Neuronal stem cell (in vitro differentiated cells): ENCODE data around the gene MGMT.

Source experiments
- DNase-seq: peaks from one replicate; pipeline ENCODE4 v3.0.0-alpha.2; 2013; ENCODE audit warnings: low spot score
- H2AFZ ChIP-seq: one replicate; pipeline ENCODE4 v1.6.1; 2013; ENCODE audit warnings: mild to moderate bottlenecking, low read length, inconsistent platforms
- H2AK5ac ChIP-seq: 2 replicates; pipeline ENCODE4 v1.6.1; 2013; ENCODE audit warnings: low read depth, mild to moderate bottlenecking, inconsistent platforms, low read length, moderate library complexity, mixed read lengths
- H2BK120ac ChIP-seq: 2 replicates; pipeline ENCODE4 v1.6.1; 2013; ENCODE audit warnings: low read depth, mild to moderate bottlenecking, inconsistent platforms, low read length, moderate library complexity, mixed read lengths
- H2BK12ac ChIP-seq: one replicate; pipeline ENCODE4 v1.6.1; 2013; ENCODE audit warnings: low read length, inconsistent platforms
- H2BK15ac ChIP-seq: 2 replicates; pipeline ENCODE4 v1.6.1; 2013; ENCODE audit warnings: mild to moderate bottlenecking, low read length, inconsistent platforms, mixed read lengths
- H2BK5ac ChIP-seq: one replicate; pipeline ENCODE4 v1.6.1; 2013; ENCODE audit warnings: inconsistent platforms, mild to moderate bottlenecking, low read length, moderate library complexity
- H3K14ac ChIP-seq: one replicate; pipeline ENCODE4 v1.6.1; 2013; ENCODE audit warnings: low read length, inconsistent platforms
- H3K18ac ChIP-seq: 2 replicates; pipeline ENCODE4 v1.6.1; 2013; ENCODE audit warnings: low read length, inconsistent platforms
- H3K23ac ChIP-seq: 2 replicates; pipeline ENCODE4 v1.6.1; 2013; ENCODE audit warnings: low read depth, mild to moderate bottlenecking, mixed read lengths, low read length, inconsistent platforms; ENCODE audit not compliant: poor library complexity
- H3K27ac ChIP-seq: replicated peaks from 3 replicates; pipeline ENCODE4 v1.5.1; 2013; ENCODE audit warnings: low read length, inconsistent platforms
- H3K27me3 ChIP-seq, 3 experiments: 2 replicates each; pipeline ENCODE4 v1.6.1; 2013; ENCODE audit warnings: low read length in 3 of 3, mild to moderate bottlenecking in 2 of 3, inconsistent platforms in 1 of 3, low read depth in 1 of 3, mixed read lengths in 1 of 3, moderate library complexity in 1 of 3; ENCODE audit not compliant: control insufficient read depth in 3 of 3, insufficient read depth in 3 of 3
- H3K36me3 ChIP-seq, 2 donors: replicated peaks in 1 of 2; 2 replicates each; pipeline ENCODE4 v1.6.1; 2013; ENCODE audit warnings: low read length in 2 of 2; ENCODE audit not compliant: control insufficient read depth in 2 of 2, insufficient read depth in 2 of 2
- H3K4ac ChIP-seq: 2 replicates; pipeline ENCODE4 v1.6.1; 2013; ENCODE audit warnings: inconsistent platforms, mild to moderate bottlenecking, low read length, moderate library complexity
- H3K4me1 ChIP-seq, 2 donors: 1 replicate in 1 of 2; 2 replicates in 1 of 2; pipeline ENCODE4 v1.6.1; 2013; ENCODE audit warnings: low read length in 2 of 2, low read depth in 1 of 2; ENCODE audit not compliant: control insufficient read depth in 2 of 2, insufficient read depth in 1 of 2
- H3K4me2 ChIP-seq: one replicate; pipeline ENCODE4 v1.6.1; 2013; ENCODE audit warnings: mild to moderate bottlenecking, low read length, inconsistent platforms; ENCODE audit not compliant: insufficient read depth, poor library complexity, severe bottlenecking
- H3K4me3 ChIP-seq, 2 donors: 2 replicates each; pipeline ENCODE4 v1.5.1; 2013; ENCODE audit warnings: low read length in 2 of 2, mild to moderate bottlenecking in 2 of 2, inconsistent platforms in 1 of 2, moderate library complexity in 1 of 2
- H3K79me1 ChIP-seq: one replicate; pipeline ENCODE4 v1.6.1; 2013; ENCODE audit warnings: low read depth, mild to moderate bottlenecking, inconsistent platforms, low read length, moderate library complexity
- H3K9ac ChIP-seq: one replicate; pipeline ENCODE4 v1.6.1; 2013; ENCODE audit warnings: mild to moderate bottlenecking, low read depth, low read length, inconsistent platforms; ENCODE audit not compliant: poor library complexity
- H3K9me3 ChIP-seq, 2 donors: replicated peaks in 1 of 2; 2 replicates each; pipeline versions ENCODE3 to v1.6.1; 2013; ENCODE audit warnings: low read length in 2 of 2, mild to moderate bottlenecking in 2 of 2, inconsistent platforms in 1 of 2, low read depth in 1 of 2, mixed read lengths in 1 of 2, moderate library complexity in 1 of 2; ENCODE audit not compliant: control insufficient read depth in 2 of 2, insufficient read depth in 1 of 2
- H4K8ac ChIP-seq: one replicate; pipeline ENCODE4 v1.6.1; 2013; ENCODE audit warnings: low read depth, mild to moderate bottlenecking, inconsistent platforms, low read length, moderate library complexity
- H4K91ac ChIP-seq: one replicate; pipeline ENCODE4 v1.6.1; 2013; ENCODE audit warnings: low read length, low read depth, mild to moderate bottlenecking, inconsistent platforms; ENCODE audit not compliant: poor library complexity
- WGBS, 2 donors: extraction: QIAGEN DNeasy Blood & Tissue Kit; methylation state at CpG; one replicate each; pipeline ENCODE4 v1.1.7; 2013; ENCODE audit warnings: missing lambda C conversion rate in 2 of 2, mixed read lengths in 1 of 2; ENCODE audit not compliant: insufficient read length in 2 of 2, insufficient replicate concordance in 1 of 2; ENCODE audit errors: extremely low coverage in 2 of 2; 5-methylcytosine and 5-hydroxymethylcytosine counted together

MGMT gene

GRCh38 chr10:129766611-129767550 is 299.8 kb downstream of the MGMT start:
- Histone ChIP-seq H3K23ac (no peak overlapping the region), H4K8ac (no peak overlapping the region), H3K9ac (peak overlapping the region; percentile 50), H2BK15ac (no peak overlapping the region), H3K27me3 (no peaks in the 10 kb centered on the region), H4K91ac (no peak overlapping the region), H3K4ac (no peak overlapping the region), H2AK5ac (peak overlapping the region; percentile 20), H3K4me1 (peaks cover 0 to 5% of the 10 kb centered on the region in 2 donors), H2BK5ac (peak overlapping the region; percentile 62), H3K14ac (no peak overlapping the region), H3K18ac (peak overlapping the region; percentile 65), H3K4me3 (no peak overlapping the region), H3K79me1 (no peaks in the 10 kb centered on the region), H3K4me2 (no peak overlapping the region), H3K27ac (no peak overlapping the region), H3K36me3 (no peaks in the 10 kb centered on the region), H2AFZ (no peak overlapping the region), H2BK120ac (peak overlapping the region; percentile 30), H3K9me3 (no peaks in the 10 kb centered on the region), H2BK12ac (no peak overlapping the region)
- no peak for DNase-seq
- no CpG with 5 or more reads among the region's 25 CpGs for WGBS, 2 donors

GRCh38 chr10:129767751-129768150 is 300.7 kb downstream of the MGMT start:
- Histone ChIP-seq H3K27me3 (no peaks in the 10 kb centered on the region), H2AK5ac (no peak overlapping the region), H3K4me1 (no peaks in the 10 kb centered on the region), H3K4ac (no peak overlapping the region), H2BK15ac (no peak overlapping the region), H3K23ac (no peak overlapping the region), H4K8ac (no peak overlapping the region), H3K18ac (no peak overlapping the region), H3K4me2 (no peak overlapping the region), H3K27ac (no peak overlapping the region), H2BK12ac (no peak overlapping the region), H3K14ac (no peak overlapping the region), H2AFZ (no peak overlapping the region), H4K91ac (no peak overlapping the region), H3K9me3 (no peaks in the 10 kb centered on the region), H3K9ac (no peak overlapping the region), H3K79me1 (no peaks in the 10 kb centered on the region), H2BK5ac (no peak overlapping the region), H3K36me3 (no peaks in the 10 kb centered on the region), H3K4me3 (no peak overlapping the region), H2BK120ac (peak overlapping the region; percentile 30)
- no peak for DNase-seq
- no CpG with 5 or more reads among the region's 10 CpGs for whole genome bisulfite sequencing, 2 donors

GRCh38 chr10:129768437-129769355 is 301.7 kb downstream of the MGMT start:
- no peak overlapping the region for H2AFZ ChIP-seq
- no peaks in the 10 kb centered on the region for H3K4me1 ChIP-seq
- H2BK5ac ChIP-seq = peak overlapping the region; percentile 29
- H3K9ac ChIP-seq = no peak overlapping the region
- H3K79me1 ChIP-seq = no peaks in the 10 kb centered on the region
- no peak overlapping the region for H4K91ac ChIP-seq
- peak overlapping the region in 1 of 2 donors; percentile 35 for H3K4me3 ChIP-seq
- H3K14ac ChIP-seq = no peak overlapping the region
- H2AK5ac ChIP-seq = peak overlapping the region; percentile 83
- no peak overlapping the region for H3K27ac ChIP-seq
- H3K9me3 ChIP-seq = no peaks in the 10 kb centered on the region
- H3K4me2 ChIP-seq = no peak overlapping the region
- no peak overlapping the region for H3K4ac ChIP-seq
- H3K27me3 ChIP-seq = no peaks in the 10 kb centered on the region
- DNase-seq = peak; percentile 11
- H3K18ac ChIP-seq = peak overlapping the region; percentile 7
- H4K8ac ChIP-seq = no peak overlapping the region
- no peaks in the 10 kb centered on the region for H3K36me3 ChIP-seq
- no CpG with 5 or more reads among the region's 44 CpGs for WGBS, 2 donors
- no peak overlapping the region for H2BK12ac ChIP-seq
- H2BK15ac ChIP-seq = peak overlapping the region; percentile 19
- H2BK120ac ChIP-seq = no peak overlapping the region
- no peak overlapping the region for H3K23ac ChIP-seq
